Activated gamma-delta T cell treated with anti-CD3 and anti-CD28 coated beads, Interleukin-2, amount 50 U/mL, for 16 hours (primary cell): ENCODE results near the gene TSPEAR.

Experiments
- DNase-seq: peaks from one replicate; pipeline ENCODE4 v3.0.0-alpha.2; 2020; ENCODE audit warnings: low read depth

Gene TSPEAR

DNA sequence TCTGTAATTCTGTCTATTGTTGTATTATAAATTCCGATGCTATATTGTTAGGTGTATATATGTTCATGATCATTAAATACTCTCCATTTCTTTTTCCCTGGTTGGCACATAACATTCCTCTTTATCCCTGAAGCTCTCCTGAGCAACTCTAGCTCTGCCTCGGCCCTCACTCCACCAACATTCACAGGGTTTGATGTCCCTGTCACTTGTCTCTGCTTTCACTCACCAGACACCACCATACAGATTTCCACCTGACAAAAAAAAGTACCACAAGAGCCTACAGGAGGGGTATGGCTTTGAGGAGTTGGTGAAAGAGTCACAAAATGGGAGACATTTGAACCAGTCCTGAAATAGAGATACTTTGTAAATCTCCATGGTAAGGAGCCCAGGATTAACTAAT lies 8.8 kb upstream of the TSPEAR start:
- DNase-seq = no peak

- DNase-seq = no peak
Measured at GRCh38 chr21:44718571-44718970, 7.2 kb upstream of the TSPEAR start.

- DNase-seq = no peak
Measured at GRCh38 chr21:44718093-44718492, 6.7 kb upstream of the TSPEAR start.

- no peak for DNase-seq
Measured at GRCh38 chr21:44716984-44717383, 5.6 kb upstream of the TSPEAR start.

GRCh38 chr21:44714905-44715304 lies 3.5 kb upstream of the TSPEAR start:
- DNase-seq = no peak

GRCh38 chr21:44713846-44714245 lies 2.5 kb upstream of the TSPEAR start:
- DNase-seq = no peak

DNA sequence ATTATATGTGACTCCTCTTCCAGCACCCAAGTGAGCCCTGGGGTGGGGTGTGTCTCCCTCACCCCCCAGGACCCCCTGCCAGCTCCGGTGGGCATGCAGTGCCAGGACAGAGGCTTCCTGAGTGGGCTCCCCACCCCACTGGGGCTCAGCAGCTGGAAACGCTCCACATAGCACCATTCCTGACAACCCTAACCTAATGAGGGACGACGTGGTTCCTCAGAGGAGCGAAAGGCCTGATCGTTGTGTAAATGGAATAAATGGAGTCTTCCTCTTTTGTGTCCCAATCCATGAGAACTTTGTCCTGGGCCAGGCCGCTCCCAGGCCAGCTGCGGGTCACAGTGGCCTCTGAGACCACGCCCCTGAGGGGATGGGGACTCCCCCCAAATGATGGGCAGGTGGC lies 1.8 kb upstream of the TSPEAR start:
- no peak for DNase-seq

DNA sequence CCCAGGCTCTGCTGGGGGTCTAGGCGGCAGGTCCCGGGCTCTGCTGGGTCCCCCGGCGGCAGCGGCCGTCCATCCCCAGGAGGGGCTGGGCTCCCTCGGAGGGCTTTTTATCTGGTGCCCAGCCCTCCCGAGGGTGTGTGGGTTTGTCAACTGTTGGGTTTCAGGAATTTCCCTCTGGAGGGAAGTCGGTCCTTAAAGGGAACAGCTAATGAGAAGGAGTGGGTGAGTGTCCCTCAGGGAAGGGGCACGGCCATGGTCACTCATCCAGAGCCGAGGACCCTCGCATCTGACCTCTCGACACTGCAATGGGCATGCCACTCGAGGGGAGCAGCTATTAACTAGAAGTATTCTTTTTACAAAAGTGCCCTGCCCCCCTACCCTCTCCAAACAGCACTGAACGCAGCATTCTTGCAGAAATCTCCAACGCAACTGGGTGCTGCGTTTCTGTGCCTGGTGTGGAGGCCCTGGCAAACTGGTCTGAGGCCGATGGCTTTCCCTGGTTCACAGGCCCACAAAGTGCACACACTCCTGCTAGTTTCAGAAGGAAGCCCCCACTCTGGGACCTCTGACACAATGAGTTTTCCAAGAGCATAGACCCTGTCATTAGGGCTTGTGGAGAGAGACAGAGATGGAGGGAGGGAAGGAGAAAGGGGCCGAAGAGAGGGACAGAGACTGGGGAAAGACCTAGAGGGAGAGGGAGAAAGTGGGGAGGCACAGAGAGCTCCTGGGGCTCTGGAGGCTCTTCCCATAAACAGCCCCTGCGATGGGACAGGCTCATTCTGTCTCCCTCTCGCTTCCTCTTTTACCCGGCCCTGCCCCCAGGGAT lies 1.0 kb upstream of the TSPEAR start:
- no peak for DNase-seq

- DNase-seq = no peak
Measured at GRCh38 chr21:44710756-44711326, 531 bp downstream of the TSPEAR start.

DNA sequence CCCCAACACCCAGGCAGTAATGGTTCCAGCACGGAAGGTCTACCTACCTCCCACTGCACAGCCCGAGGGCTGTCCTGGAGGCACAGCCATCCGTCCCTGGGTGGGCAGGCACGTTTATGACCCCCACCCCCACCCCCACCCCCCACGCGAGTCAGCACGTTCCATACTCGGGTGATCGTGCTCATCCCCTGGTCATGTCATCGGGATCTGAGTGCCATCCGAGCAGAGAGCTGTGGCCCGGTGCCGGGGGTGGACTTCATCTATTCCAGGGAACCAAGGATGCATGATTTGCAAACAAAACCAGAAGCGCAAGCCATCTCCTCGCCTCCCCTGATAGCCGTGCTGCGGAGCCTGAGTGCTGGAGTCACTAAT lies 1.1 kb downstream of the TSPEAR start:
- DNase-seq = no peak

- DNase-seq = no peak
Measured at GRCh38 chr21:44709426-44710293, 1.7 kb downstream of the TSPEAR start.

GRCh38 chr21:44708866-44709425 lies 2.4 kb downstream of the TSPEAR start:
- no peak for DNase-seq

DNA sequence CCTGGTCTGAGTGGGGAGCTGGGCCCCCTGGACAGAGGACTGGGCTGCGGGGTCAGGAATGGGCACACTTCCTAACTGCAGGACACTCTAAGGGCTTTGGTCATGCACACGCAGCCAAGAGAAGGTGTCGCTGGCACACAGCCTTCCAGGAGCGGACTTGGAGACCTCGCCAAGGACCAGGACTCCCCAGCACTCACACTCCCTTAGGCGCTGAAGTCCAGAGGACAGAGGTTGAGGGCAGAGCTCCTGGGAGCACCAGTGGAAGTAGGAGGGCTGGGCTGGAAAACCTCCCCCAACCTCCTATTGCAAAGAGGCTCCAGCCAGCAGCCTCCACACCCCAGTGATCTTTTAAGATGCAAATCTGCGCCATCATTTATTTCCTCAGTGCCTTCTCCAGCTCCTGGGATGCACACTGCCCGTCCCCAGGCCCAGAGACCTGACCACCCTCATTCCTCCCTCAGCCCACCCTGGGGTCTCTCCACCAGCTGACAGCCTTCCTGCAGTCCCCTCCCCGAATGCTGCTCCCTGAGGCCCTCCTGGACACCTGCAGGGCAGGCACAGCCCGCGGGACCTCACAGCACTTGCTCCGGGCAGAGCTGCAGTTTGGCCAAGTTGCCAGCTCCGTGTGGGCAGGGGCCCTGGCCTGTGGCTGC lies 3.0 kb downstream of the TSPEAR start:
- no peak for DNase-seq

- DNase-seq = no peak
Measured at GRCh38 chr21:44706706-44707581, 4.4 kb downstream of the TSPEAR start.

DNA sequence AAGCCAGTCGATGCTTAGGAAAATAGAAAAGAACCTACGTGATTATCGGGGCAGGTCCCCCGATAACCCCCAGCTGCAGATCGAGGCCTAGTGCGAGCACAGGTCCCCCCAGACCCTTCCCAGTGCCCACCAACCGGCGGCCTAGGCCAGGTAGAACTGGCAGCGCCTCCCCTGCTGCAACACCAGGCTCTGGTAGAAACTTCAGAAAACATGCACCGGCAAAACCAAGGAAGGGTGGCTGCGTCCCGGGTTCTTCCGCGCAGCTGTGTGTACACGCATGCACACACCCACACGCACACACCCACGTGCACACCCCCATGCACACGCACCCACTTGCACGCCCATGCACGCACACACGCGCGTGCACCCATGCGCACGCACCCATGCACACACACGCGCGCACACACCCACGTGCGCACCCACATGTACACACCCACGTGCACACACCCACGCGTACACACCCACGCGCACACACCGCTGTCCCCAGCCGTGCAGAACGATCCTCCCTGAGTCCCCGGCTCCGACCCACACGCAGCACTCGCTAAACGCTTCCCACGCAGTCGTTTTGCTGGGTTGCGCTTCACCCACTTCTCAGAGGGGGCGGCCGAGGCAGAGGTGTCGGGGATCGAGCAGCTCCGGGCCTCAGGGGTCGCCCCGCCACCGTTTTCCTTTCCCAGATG lies 5.2 kb downstream of the TSPEAR start:
- no peak for DNase-seq

GRCh38 chr21:44704636-44705001 lies 6.8 kb downstream of the TSPEAR start:
- DNase-seq = no peak

DNA sequence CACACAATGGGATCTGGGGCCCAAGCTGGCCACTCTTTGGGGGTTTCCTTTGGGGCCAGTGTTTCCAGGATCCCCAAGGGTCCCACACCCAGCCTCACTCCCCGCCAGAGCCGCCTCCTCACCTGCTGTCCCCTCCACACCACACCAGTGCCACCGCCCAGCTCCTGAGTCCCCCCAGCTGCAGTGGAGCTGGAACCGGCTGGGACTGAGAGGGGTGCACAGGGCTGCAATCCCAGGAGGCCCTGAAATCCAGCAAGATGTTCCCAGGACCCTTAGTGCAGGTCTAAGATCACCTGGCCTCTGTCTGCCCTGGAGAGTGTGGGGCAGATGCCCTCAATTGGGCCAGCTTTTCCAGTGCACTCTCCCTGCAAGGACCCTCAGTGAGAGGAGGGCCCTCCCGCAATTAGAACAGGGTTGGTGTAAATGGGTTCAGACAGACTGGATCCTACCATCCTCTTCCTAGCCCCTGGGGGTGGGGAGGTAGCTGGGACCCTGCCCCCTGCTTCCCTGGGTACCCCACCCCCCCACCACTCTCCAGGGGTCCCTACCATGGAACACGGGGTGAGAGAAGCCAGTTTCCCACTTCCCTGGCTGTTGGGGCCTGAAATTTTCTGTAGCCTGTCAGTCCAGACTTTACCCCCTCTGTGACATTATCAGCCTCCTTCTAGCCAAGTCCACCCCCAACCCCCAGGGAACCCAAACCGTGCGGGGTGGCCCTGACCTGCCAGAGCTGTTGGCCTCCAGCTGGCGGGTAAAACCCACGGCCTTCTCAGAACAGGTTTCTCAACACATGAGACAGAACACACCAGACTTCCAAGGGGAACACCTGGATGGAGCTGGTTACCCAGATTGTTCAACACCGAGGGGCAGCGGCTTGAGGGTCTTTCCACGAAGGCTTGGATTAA lies 7.4 kb downstream of the TSPEAR start:
- no peak for DNase-seq

DNA sequence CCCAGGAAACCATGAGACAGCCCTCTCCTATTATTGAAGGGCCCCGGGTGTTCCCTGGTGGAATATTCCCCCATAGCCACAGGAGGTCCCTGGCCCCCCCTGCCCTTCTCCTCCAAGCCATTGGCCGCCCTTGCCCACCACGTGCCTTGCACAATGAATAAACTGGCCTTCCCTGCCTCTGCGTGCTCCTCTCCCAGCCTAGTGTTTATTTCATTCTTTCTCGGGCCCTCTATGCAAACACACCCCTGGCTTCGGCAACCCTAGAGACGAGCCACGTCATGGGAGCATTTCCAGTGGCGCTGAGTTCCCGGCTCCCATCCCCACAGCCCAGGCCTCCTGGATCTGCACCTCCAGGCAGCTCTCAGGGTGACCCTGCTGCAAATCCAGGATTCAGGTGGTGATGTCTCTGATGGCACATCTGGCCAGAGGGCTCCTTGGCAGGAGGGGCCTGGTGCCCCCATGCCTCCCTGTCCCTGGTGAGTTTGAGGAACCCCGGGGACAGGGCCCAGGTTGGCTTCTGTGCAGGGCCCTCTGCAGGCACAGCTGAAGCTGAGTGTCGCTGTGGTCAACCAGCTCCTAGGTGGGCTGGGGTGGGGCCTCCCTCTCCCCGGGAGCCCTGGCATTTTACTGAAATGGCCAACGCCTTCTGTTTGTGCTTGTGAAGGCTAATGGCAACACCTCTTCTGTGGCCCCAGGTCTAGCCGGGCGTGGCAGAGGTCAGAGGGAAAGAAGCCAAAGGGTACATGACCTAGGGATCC lies 8.2 kb downstream of the TSPEAR start:
- DNase-seq = no peak
